Testis (tissue), 3 donors: ENCODE results near the gene CAPZA1. TPM values are rescaled to one million over a fixed set of nuclear protein-coding genes. Genes with fewer than 3 reads are reported as not detected.

Source experiments
- DNase-seq: peaks from one replicate; pipeline ENCODE4 v3.0.0-alpha.2; 2019
- H3K27ac ChIP-seq, 2 donors: fragments of 200-600 bp; sonication (generic); one replicate each; pipeline ENCODE4 v1.5.1; 2019
- H3K27me3 ChIP-seq: fragments of 200-600 bp; sonication (generic); one replicate; pipeline ENCODE4 v1.5.1; 2019
- H3K36me3 ChIP-seq: fragments of 200-600 bp; sonication (generic); one replicate; pipeline ENCODE4 v1.5.1; 2017; ENCODE audit warnings: low read depth; ENCODE audit errors: missing control alignments
- H3K4me1 ChIP-seq: fragments of 200-600 bp; sonication (generic); one replicate; pipeline ENCODE4 v1.5.1; 2019
- H3K4me3 ChIP-seq, 2 donors: fragments of 200-600 bp; sonication (generic); one replicate each; pipeline ENCODE4 v1.5.1; 2017 to 2019
- H3K9me3 ChIP-seq: fragments of 200-600 bp; sonication (generic); one replicate; pipeline ENCODE4 v1.5.1; 2017
- CTCF ChIP-seq, 3 experiments: fragments of 450-650 bp in 2 of 3; fragments of 200-600 bp in 1 of 3; sonication (generic) in 1 of 3; IDR thresholded peaks; one replicate each; pipeline ENCODE4 v1.5.1; 2016 to 2019; ENCODE audit warnings: antibody characterized with exemption in 3 of 3, mild to moderate bottlenecking in 2 of 3, moderate library complexity in 1 of 3
- POLR2A ChIP-seq: fragments of 450-650 bp; IDR thresholded peaks from one replicate; pipeline ENCODE4 v1.6.1; 2017; ENCODE audit warnings: antibody characterized with exemption, mild to moderate bottlenecking, moderate library complexity
- WGBS, 2 donors: methylation state at CpG; one replicate each; pipeline ENCODE4 v1.1.5; 2018; 5-methylcytosine and 5-hydroxymethylcytosine counted together
- intact Hi-C: fragments of 100-400 bp; cut with DNase I; formaldehyde crosslinking; loops from one replicate; pipeline ENCODE4 v1.15.1; 2023; ENCODE audit warnings: low total_unique reads
- polyA plus RNA-seq: library from polyadenylated mRNA; stranded (reverse); fragments of 350-450 nt; fragmentation: Illumina TruSeq; extraction: RNeasy Lipid Tissue Mini Kit (QIAGEN cat#74804); gene quantifications from one replicate; pipeline ENCODE4 v1.2.3, GENCODE V29; 2014; ENCODE audit warnings: low read depth, low replicate concordance; ENCODE audit not compliant: insufficient read depth
- total RNA-seq, 2 donors: library from RNA; depleted of rRNA; stranded (reverse); fragments of >200 nt; gene quantifications; one replicate each; pipeline ENCODE4 v1.2.3, GENCODE V29; 2016

Gene CAPZA1
- total and polyA plus RNA-seq, 3 donors from 2014 or later, result 120 to 148 (median 144) TPM

GRCh38 chr1:112599477-112599876, 20.2 kb upstream of the CAPZA1 start:
- Histone ChIP-seq H3K27me3 (no peaks in the 10 kb centered on the region), H3K4me3 (no peak overlapping the region), H3K4me1 (no peaks in the 10 kb centered on the region), H3K9me3 (no peaks in the 10 kb centered on the region), H3K27ac (no peak overlapping the region), H3K36me3 (no peaks in the 10 kb centered on the region)
- intact Hi-C loops, result no loop called here
- WGBS, 2 donors, result 87 to 92% methylated on average over 4 of the region's 4 CpGs
- TF ChIP-seq POLR2A (no peak), CTCF (IDR thresholded peaks at IDR 0.05) (no peak)
- DNase-seq, result no peak

- Histone ChIP-seq H3K27ac (no peak overlapping the region), H3K36me3 (no peaks in the 10 kb centered on the region), H3K9me3 (no peaks in the 10 kb centered on the region), H3K27me3 (no peaks in the 10 kb centered on the region), H3K4me3 (no peak overlapping the region), H3K4me1 (no peaks in the 10 kb centered on the region)
- 86 to 98% methylated on average over 2 of the region's 2 CpGs for WGBS, 2 donors
- DNase-seq, result no peak
- intact Hi-C loops, result no loop called here
- no peak for TF ChIP-seq CTCF (IDR thresholded peaks at IDR 0.05)
- TF ChIP-seq POLR2A, result no peak
Observed at GRCh38 chr1:112603012-112603411, 16.6 kb upstream of the CAPZA1 start.

GRCh38 chr1:112603541-112603940, 16.1 kb upstream of the CAPZA1 start:
- Histone ChIP-seq H3K4me3 (no peak overlapping the region), H3K36me3 (no peaks in the 10 kb centered on the region)

GRCh38 chr1:112605633-112606327, 13.9 kb upstream of the CAPZA1 start:
- intact Hi-C loops, result no loop called here

More at GRCh38 chr1:112603541-112603940, 16.1 kb upstream of the CAPZA1 start:
- Histone ChIP-seq H3K27ac (no peak overlapping the region), H3K9me3 (no peaks in the 10 kb centered on the region), H3K4me1 (no peaks in the 10 kb centered on the region), H3K27me3 (no peaks in the 10 kb centered on the region)
- intact Hi-C loops, result no loop called here
- 84 to 95% methylated on average over 1 of the region's 1 CpG for WGBS, 2 donors
- TF ChIP-seq POLR2A (no peak), CTCF (IDR thresholded peaks at IDR 0.05) (no peak)
- no peak for DNase-seq

More at GRCh38 chr1:112605633-112606327, 13.9 kb upstream of the CAPZA1 start:
- Histone ChIP-seq H3K4me1 (no peaks in the 10 kb centered on the region), H3K36me3 (no peaks in the 10 kb centered on the region), H3K27ac (no peak overlapping the region), H3K27me3 (no peaks in the 10 kb centered on the region), H3K9me3 (no peaks in the 10 kb centered on the region), H3K4me3 (no peak overlapping the region)
- WGBS, 2 donors, result 93 to 94% methylated on average over 4 of the region's 4 CpGs
- DNase-seq, result no peak
- TF ChIP-seq POLR2A (no peak), CTCF (IDR thresholded peaks at IDR 0.05) (no peak)
